HG03196 (cell line): ENCODE measurements around the gene RBM20.

Experiments used
- ATAC-seq: cut with Tn5 transposase; IDR thresholded peaks from one replicate; pipeline ENCODE4 v1.9.1; 2021; ENCODE audit not compliant: unreplicated experiment

Gene RBM20

DNA sequence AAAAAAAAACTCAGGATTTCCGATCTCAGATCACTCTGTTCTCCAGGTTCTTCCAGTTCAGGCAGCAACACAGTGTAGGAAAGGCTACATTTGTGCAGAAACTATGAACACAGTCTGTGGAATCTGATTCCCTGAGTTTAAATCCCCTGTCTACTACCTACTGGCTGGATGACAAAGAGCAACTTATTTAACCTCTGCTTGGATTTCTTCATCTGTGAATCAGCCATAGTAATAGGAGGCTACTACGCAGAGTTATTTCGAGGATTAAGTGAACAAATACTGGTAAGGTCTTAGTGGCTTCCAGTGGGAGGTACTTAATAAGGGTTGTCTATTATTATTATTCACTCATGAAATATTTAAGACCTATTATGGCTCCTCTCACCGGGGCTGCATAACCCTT, 183.3 kb downstream of the RBM20 start:
- ATAC-seq: no peak

DNA sequence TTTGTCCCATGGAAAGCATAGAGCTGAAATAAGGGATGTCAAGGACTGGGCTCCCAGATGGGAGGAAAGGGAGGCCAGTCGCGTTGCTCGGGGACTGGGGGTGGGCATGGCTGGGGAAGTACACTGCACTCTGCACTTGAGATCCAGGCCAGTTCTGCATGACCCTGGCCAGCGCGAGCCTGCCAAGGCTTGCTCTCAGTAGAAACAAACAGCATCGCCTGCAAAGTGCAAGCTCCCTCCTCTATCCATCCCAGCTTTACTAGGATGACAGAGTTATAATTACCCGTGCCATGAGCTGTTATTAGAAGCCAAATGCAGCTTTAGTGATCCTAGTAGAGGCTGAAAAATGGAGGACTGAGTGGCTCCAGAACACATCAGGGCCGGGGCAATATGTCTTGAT, 183.7 kb downstream of the RBM20 start:
- no peak for ATAC-seq

DNA sequence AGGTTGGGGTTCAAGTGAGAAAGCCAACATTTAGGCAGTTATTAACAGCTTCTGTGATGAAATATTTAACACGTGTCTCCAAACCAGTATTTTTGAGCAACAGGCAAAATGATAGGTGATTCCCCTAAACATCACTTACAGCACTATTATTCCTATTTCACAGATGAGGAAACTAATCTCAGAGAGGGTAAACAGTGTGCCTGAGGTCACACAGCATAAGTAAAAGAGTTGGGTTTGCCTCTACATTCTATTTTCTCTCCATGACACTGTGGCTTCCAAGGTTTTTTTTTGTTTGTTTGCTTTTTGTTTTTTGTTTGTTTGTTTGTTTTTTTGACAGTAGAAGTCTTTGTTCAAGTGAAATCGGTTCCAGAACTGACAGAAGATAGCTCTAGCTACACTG, 184.4 kb downstream of the RBM20 start:
- ATAC-seq: no peak

DNA sequence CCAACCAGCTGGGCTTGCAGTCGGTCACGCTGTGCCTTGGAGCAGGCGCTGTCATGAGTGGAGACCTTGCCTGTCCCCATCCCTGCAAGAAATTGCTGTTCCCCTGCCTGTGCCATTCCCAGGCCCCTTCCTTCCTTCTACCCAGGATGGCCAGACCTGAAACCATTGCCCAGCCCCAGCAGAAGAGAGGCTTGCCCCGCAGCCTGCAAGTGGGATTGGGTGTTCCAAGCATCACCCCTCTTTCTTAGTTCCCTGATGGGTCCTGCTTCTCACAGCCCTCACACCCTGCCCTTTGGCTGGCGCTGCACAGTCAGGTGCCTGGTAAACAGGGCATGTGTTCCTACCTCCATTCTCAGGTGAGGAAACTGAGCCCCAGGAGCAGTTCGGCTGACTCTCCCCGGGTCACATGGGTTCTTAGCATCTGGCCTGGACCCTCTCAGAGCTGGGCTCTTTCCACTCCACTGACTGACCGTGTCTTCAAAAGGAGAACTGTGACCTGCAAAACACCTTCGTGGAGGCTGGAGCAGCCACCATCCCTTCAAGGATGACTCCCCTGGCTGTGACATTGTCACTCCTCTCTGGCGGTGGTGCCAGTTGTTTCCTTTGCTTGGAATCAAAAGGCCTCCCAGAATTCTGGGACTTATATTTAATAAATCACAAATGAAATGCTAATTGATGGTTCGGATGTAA, 185.7 kb downstream of the RBM20 start:
- ATAC-seq: no peak

DNA sequence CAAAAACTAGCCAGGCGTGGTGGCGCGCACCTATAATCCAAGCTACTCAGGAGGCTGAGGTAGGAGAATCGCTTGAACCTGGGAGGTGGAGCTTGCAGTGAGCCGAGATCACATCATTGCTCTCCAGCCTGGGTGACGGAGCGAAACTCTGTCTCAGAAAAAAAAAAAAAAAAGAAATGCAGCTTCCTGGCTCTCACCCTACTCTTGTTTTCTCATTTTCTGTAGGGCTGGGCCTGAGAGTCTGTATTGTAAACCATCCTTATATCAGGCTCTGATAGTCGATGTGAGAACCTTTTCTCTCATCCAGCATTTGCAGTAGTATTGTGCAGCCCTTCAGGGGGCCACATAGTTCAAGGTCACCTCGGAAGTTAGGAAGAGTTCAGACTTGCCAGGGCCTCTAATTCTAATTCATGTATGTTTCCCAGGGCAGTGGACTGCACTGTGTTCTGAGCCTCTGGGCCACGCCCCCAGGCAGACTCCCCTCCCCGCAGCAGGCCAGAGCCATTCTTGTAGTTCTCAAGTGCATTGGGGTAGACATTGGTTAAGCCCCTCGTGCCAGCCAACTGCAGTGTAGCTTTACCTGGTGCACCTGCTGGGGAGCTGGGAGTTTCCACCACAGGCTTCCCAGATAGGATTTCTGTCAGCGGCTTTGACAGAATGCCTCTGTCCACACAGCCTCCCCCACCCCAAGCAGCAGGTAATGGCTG, 189.3 kb downstream of the RBM20 start:
- ATAC-seq: no peak

DNA sequence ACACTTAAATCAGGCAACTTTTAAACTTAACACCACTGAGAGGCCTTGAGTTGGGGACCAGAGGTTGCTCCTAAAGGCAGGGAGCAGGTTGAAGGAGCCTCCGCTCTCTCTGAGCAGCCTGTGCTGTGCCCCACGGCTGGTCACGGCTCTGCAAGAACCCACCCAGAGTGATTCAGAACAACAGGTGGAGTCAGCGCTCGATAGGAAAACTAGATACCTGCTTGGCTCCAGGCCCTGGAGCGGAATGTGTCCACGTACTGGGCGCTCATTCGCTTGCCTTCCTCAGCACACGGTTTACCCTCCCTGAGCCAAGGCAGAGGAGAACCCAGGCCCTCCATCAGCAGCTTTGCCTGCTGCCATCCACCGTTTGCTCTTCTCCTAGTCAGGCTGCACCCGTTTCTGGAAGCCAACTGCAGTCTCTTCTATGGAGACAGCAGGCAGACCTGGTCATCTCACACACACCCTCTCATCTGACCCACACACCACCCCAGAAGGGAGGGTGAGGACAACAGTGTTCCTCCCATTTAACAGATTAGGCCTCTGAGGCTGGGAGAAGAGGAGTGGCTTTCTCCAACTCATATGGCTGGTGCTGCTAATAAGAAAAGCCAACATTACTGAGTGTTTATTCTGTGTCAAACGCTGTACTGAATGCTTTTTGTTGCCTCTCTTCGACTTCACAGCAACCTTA, 189.9 kb downstream of the RBM20 start:
- ATAC-seq: no peak

DNA sequence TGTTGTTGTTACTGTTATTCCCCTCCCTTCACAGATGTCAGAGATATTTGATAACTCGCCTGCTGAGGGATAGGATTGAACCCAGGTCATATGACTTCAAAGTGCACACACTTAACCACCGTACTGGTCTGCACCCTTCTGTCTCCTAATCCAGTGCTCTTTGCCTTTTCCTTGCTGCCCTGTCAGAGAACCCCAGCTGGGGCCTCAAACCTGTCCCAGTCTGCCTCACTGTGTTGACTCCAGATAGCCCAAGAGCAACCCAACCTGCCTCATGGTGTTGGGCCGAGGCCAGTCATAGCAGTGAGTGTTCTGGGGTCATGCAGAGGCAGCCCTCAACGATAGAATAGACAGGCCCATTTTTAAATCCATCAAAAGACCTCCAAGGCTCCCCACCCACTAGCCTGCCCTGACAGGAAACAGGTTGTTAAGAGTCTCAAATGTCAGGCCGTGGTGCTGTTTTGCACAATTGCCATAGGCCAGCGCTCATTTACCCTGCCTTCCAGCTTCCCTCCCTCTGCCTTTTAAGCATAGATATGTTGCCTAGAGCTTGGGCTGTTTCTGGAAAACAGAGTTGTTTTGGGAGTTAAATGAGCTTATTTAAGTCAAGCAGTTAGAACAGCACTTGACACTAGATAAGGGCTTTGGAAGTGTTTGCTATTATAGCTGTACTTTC, 190.6 kb downstream of the RBM20 start:
- ATAC-seq: no peak

DNA sequence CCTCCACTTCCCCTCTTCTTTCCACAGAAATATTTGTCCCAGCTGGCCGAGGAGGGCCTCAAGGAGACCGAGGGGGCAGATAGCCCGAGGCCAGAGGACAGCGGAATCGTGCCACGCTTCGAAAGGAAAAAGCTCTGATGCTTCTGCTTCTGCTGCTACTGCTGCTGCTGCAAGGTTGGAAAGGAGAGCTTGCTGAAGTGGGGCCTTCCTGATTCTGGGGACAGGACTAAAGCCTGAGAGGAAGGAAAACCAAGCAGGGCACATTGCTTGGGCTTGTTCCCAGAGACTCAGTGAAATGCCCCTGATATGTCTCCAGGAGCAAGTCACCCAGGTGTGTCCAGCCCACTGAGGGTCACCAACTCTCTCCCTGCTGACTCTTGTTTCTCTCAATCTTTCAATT, 191.7 kb downstream of the RBM20 start:
- no peak for ATAC-seq

DNA sequence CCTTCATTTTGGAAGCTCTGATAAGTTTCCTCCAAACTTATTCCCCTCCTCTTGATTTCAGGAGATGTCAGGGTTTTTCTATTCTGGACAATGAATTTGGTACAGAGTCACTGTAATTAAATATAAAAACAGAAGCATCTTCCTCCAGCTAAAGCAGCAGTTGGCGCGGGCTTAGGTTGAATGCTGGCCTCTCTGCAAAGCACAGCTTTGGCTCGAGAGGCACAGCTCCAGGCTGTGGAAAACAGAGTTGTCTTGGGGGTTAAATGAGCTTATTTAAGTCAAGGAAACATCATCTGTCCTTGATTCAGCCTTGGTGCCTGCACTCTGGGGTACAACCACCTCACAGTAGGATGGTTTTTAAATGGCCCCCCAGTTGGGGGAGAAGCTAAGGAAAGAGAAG, 192.6 kb downstream of the RBM20 start:
- ATAC-seq: no peak

DNA sequence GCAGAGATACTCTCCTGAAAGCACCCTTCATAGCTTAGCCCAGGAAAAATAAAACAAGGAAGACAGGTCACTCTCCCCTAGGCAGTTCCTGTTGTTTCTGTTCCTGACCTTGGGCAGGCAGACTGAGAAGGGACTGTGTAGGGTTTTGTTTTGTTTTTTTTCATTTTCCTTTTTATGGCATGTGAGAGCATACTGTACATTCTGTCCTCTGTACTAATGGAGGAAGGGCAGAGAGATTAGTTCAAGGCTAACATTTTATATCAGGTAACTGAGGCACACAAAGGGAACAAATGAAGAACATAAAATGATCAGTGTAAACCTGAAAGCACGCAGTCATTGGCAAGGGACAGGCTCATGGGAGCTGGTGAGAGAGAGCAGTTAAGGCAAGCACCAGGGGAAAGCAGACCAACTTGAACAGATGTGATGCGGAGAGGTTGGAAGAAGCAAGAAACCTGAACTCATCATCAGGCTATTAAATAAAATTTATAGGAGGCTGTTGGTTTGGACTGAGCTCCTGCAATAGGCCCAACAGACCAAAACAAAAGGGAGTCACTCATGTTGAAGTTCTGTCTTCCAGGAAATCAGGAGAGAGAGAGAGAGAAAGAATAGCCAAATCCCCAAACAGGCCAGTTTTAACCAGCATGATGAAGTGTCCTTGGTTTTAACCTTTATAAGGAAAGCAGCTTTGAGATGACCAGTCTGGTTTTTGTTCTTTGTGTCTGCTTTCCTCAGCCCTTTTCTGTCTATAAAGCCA, 193.5 kb downstream of the RBM20 start:
- no peak for ATAC-seq

DNA sequence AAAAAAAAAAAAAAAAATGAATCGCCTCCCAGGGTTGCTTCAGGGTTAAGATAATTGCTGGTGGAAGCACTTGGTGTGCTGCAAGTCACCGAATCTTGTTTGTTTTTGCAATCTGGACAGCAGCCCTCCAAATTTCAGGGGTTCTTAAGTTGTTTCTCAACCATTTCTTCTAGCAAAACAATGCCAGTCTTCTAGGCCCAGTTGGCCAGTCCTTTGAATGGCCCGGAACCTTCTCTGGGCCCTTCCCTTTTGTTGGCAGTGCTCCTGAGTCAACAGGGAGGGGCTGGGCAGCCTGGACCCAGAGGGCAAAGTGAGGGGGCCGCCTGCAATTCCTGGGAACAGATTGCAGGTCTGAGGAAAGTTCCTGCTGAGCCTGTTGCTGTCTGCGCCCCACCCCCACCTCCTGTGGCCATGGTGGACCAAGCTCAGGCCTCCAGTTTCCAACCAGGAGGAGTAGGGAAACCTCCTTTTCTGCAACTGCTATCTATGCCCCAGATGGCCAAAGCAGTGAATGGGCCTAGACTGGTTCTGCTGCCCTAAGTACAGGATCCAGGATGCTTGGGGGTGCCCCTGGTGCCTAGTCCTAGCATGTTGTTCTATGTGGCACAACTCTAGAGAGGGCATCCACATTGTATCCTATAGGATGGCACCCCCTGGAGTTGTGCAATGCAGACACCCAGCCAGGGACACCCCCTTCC, 196.2 kb downstream of the RBM20 start:
- ATAC-seq: no peak

DNA sequence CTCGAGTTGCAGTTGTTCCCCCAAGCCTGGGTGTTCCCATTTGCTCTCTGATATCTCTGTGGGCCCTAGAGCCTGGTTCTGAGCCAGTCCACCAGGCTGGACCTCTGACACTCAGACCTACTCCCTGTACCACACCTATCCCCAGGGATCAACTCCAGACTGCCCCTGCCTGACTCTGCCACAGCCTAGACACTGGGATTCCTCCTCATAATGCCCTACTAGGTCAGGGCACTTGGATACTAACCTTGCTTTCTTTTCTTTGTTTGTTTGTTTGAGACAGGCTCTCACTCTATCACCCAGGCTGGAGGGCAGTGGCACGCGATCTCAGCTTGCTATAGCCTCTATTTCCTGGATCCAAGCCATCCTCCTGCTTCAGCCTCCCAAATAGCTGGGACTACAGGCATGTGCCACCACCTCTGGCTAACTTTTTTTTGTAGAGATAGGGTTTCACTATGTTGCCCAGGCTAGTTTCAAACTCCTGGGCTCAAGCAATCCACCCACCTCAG, 196.8 kb downstream of the RBM20 start:
- no peak for ATAC-seq

DNA sequence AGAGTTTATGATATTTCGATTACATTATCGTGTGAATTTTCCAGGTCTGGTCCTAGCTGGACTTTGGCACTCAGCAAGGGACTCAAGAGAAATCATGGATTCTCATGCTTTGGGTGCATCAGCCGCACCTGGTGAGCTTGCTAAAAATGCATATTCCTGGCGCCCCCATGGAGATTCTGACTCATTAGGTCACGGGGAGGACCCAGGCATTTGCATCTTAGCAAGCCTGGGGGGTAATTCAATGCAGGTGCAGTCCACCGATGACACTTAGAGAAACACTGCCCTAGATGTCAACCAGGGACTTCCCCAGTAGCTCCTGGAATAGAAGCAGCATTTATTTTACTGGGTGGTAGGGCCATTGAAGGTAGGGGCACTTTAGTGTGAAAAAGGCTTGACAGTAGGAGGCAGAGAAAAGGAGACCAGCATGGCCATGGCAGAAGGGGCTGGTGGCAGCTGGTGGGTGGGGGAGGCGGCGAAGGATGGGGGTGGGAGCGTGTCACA, 197.7 kb downstream of the RBM20 start:
- ATAC-seq: peak; percentile 65

DNA sequence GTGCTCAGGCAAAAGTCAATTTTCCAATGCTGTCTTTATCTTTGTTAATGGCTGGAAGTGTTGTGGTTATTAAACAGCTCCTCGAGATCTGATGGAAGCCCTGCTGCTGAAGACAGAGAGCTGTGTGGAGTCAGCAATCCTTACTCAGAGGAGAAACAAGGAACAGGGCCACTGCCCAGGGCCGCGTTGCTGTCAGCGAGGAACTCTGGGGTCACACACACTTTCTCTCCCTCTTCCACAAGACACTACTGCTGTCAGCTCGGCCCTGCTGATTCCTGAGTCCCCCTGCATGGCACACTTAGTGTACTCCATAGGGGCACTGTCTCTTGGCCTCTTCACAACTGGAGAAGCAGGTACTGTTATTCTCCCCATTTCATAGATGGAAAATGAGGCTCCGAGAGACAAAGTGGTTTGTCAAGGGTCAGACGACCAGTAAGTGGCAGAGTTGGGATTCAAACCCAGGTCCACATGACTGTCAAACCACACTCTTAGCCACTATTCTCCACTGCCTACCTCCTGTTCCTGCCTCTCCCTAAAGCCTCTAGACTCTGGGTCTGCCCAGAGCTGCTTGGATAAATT, 198.3 kb downstream of the RBM20 start:
- peak; percentile 16 for ATAC-seq

DNA sequence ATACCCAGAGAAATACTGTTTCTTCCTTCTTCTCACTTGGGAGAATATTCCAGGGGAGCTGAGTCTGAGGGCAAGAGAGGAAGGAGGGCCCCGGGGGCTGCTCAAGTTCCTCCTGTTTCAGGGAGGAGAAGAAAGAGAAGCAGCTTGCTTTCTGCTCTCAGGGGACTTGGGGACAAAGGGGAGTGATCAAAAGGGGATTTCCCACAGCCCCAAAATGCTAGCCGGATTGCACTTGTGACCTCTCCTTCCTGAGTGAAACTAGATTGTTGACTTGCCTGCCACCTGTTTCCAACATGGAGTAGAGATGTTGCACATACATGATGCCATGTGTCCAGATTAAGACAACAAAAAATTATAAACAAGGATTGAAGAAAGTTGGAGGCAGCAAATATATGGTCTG, 198.9 kb downstream of the RBM20 start:
- peak; percentile 74 for ATAC-seq

DNA sequence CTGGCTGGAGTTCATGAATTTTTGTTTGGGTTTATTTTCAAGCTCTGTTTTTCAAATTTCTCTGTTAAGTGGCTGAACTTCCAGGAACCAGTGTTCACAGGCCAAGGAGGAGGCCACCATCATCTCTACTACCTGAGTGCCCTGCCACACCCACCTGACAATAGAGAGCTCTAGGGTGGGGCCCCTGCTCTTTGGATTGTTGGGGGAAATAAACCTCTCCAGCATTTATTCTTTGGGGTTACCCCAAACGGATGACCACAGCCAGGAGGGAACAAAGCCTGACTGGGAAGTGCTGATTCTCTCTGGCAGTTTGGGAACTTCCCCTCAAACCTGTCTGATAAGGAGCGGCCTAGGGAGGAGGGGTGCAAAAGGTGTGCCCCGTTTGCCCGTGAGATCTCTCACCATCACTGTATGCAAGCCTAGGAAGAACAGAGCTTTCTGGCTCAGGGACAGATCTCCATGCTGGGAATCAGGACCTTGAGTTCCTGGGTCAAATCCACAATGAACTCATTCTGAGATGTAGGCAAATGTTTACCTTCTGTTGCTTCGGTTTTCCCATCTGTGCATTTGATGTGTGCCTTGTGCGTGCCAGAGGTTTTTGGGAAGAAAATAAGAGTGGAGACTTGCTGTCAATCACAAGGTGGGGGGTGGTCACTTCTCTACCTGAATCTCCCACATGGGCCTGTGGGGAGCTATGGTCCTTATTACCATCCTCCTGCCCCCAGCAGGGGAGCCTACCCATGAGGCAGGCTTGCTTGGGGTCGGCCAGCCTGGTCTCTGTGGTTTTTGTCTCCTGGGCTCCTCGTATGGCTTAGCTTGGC, 199.9 kb downstream of the RBM20 start:
- ATAC-seq: no peak

DNA sequence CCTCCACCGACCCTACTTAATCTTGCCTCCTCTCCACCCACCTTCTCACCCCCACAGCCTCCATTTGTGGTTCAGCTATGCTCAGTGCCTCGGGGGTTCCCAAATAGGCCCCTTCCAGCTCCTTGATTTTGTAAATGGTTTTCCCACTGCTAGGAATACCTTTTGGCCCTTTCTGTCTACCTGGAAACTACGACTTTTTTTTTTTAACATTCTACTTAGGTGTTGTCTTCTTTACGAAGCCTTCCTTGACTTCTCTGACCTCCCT, 200.4 kb downstream of the RBM20 start:
- no peak for ATAC-seq

DNA sequence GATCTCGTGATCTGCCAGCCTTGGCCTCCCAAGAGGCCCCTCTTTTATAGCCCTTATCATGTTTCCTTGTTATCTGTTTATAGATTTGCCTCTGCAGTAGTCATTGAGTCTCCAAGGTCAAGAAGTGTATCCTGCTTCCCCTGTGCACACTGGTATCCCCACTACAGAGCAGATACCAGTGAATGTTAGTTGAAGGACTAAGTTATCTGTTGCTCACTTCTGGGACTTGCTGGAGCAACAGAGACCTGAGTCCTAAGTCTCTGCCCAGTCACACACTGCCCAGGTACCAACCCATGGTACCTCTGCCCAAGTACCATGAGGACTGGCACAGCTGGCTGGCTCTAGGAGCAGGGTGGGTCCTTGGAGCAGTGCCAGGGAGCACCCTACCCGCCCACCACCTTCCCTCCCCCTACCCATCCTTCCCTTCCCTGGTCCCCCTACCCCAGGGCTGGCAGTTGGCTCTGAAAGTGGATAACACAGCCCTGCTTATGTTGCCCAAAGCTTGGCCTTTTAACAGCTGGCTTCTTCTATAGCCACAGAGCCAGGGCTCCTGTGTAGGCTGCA, 201.1 kb downstream of the RBM20 start:
- no peak for ATAC-seq
